Heart left ventricle (tissue), 13 donors: ENCODE measurements around the gene P3H1.

ENCODE experiments used
- CTCF ChIP-seq, 12 donors: fragments of 200-600 bp; sonication (generic) in 4 of 12; IDR thresholded peaks; one replicate each; pipeline versions ENCODE4 v1.5.0 to v1.8.0; 2018 to 2022; ENCODE audit warnings: antibody characterized with exemption in 12 of 12, mild to moderate bottlenecking in 5 of 12
- POLR2A ChIP-seq, 2 donors: fragments of 450-650 bp; IDR thresholded peaks; one replicate each; pipeline ENCODE4 v1.6.1; 2017; ENCODE audit warnings: antibody characterized with exemption in 2 of 2, mild to moderate bottlenecking in 2 of 2, moderate library complexity in 2 of 2
- donor health status: ischemic (EF 13 %, LVEDD 7.1; RV severe dilation, severe dysfunction).
- donor health status: DM: no; HTN: yes; CAD: no.
- donor health status: DM: no; HTN: no; CAD: no.
- donor health status: ischemic (EF 25% LVEDD 6.9; RV normal size, moderate dysfunction).
- donor health status: ischemic (EF 25% LVEDD 5.7; RV mildly dilated, moderate dysfunction).
- donor health status: ischemic (EF 35%, LVEDD 5.7; RV mildly dilated, moderate dysfunction).
- donor health status: nonischemic (EF 11% LVEDD 7.7; RV severe dilation, severe dysfunction).
- donor health status: DM: yes; HTN: yes; CAD: no.
- donor health status: PGD.
- donor health status: ischemic (EF 29% LVEDD 5.4; RV normal size, mild dysfunction).
- donor health status: nonischemic (EF 23%, LVEDD 6.1; RV moderate dilation, normal function).

GRCh38 chr1:42736571-42737200 lies 30.1 kb downstream of the P3H1 start:
- TF ChIP-seq CTCF (IDR thresholded peaks at IDR 0.05) (no peak), POLR2A (IDR thresholded peaks at IDR 0.05) (no peak)
